GM21423 (cell line): ENCODE measurements around the gene RSPH1.
A peak's percentile ranks its signal among the peaks of the same experiment; 100 is the strongest.

Source experiments
- ATAC-seq: cut with Tn5 transposase; IDR thresholded peaks from one replicate; pipeline ENCODE4 v1.9.1; 2021; ENCODE audit warnings: mild to moderate bottlenecking, moderate library complexity; ENCODE audit not compliant: unreplicated experiment

Gene RSPH1

GRCh38 chr21:42496120-42496838, at the start of gene RSPH1:
TSS of gene RSPH1 (minus strand) at chr21:42496224. CDS start at chr21:42496186, 38 bp downstream.
- peak; percentile 97 for ATAC-seq

- ATAC-seq, result no peak
Observed at GRCh38 chr21:42545745-42546144, 49.7 kb upstream of the RSPH1 start.

- no peak for ATAC-seq
Observed at GRCh38 chr21:42545317-42545716, 49.3 kb upstream of the RSPH1 start.

GRCh38 chr21:42544544-42544943, 48.5 kb upstream of the RSPH1 start:
- ATAC-seq, result no peak

GRCh38 chr21:42543106-42543847, 47.3 kb upstream of the RSPH1 start:
- ATAC-seq, result no peak

GRCh38 chr21:42542596-42542995, 46.6 kb upstream of the RSPH1 start:
- ATAC-seq, result no peak

GRCh38 chr21:42542196-42542595, 46.2 kb upstream of the RSPH1 start:
- ATAC-seq, result no peak

GRCh38 chr21:42541618-42542017, 45.6 kb upstream of the RSPH1 start:
- no peak for ATAC-seq

GRCh38 chr21:42541174-42541573, 45.1 kb upstream of the RSPH1 start:
- no peak for ATAC-seq

- ATAC-seq, result no peak
Observed at GRCh38 chr21:42540396-42540795, 44.4 kb upstream of the RSPH1 start.

GRCh38 chr21:42539931-42540343, 43.9 kb upstream of the RSPH1 start:
- ATAC-seq, result no peak

- ATAC-seq, result no peak
Observed at GRCh38 chr21:42539342-42539741, 43.3 kb upstream of the RSPH1 start.

- ATAC-seq, result no peak
Observed at GRCh38 chr21:42538479-42539275, 42.7 kb upstream of the RSPH1 start.

- no peak for ATAC-seq
Observed at GRCh38 chr21:42537106-42537742, 41.2 kb upstream of the RSPH1 start.

- no peak for ATAC-seq
Observed at GRCh38 chr21:42536601-42537000, 40.6 kb upstream of the RSPH1 start.

- peak; percentile 62 for ATAC-seq
Observed at GRCh38 chr21:42535602-42536171, 39.7 kb upstream of the RSPH1 start.

GRCh38 chr21:42534421-42535378, 38.7 kb upstream of the RSPH1 start:
- peak; percentile 35 for ATAC-seq

GRCh38 chr21:42533963-42534355, 37.9 kb upstream of the RSPH1 start:
- no peak for ATAC-seq

GRCh38 chr21:42533306-42533962, 37.4 kb upstream of the RSPH1 start:
- no peak for ATAC-seq
